HCT116 (cell line): ENCODE measurements around the gene CERS6. TPM values are rescaled to one million over a fixed set of nuclear protein-coding genes. Genes with fewer than 3 reads are reported as not detected.
"Not testable (repeated sequence)": the region's sequence is repeated elsewhere in the genome, so short reads cannot be mapped to it uniquely, and the experiment has no call there.

Source experiments
- ATAC-seq: fragments of 200-7000 bp; cut with Tn5 transposase; 2 replicates; pipeline ENCODE4 v1.9.1; 2020; ENCODE audit warnings: mild to moderate bottlenecking, moderate library complexity
- BruUV-seq: library from RNA; stranded (reverse); fragments of 400-500 nt; replicated peaks from 2 replicates; lab custom pipeline; 2021; lab: Mats Ljungman, UMichigan
- CTCF ChIA-PET: fragments of 300-600 bp; sonication (Branson Sonifier 250); formaldehyde crosslinking; loops from one replicate; lab custom pipeline; 2021; ENCODE audit warnings: antibody characterized with exemption; lab: Charles Lee
- POLR2A ChIA-PET: fragments of 300-600, 350-600 bp; sonication (Branson Sonifier 250); formaldehyde crosslinking; loops from one replicate; lab custom pipeline; 2021; ENCODE audit warnings: antibody characterized with exemption; lab: Charles Lee
- RAD21 ChIA-PET, 2 experiments: fragments of 300-600 bp; sonication (Branson Sonifier 250); formaldehyde crosslinking; loops; one replicate each; lab custom pipeline; 2023; ENCODE audit warnings: low total read pairs in 2 of 2; ENCODE audit not compliant: uncharacterized antibody in 2 of 2, unreplicated experiment in 2 of 2, low non-redundant PET in 1 of 2; lab: Charles Lee
- DNase-seq: peaks from one replicate; pipeline ENCODE4 v3.0.0-alpha.2; 2010; ENCODE audit warnings: low read depth, low spot score
- H2AFZ ChIP-seq: fragments of 200-600 bp; shearing (Covaris generic), sonication (generic); 2 replicates; pipeline ENCODE4 v1.6.1; 2017; ENCODE audit warnings: low read depth, mixed run types, mixed read lengths, antibody characterized with exemption, low read length; ENCODE audit not compliant: poor library complexity, severe bottlenecking
- H3K27ac ChIP-seq: 2 replicates; pipeline ENCODE4 v1.5.1; 2012; ENCODE audit warnings: low read depth, low read length
- H3K27me3 ChIP-seq: fragments of 200-600 bp; sonication (generic); 2 replicates; pipeline ENCODE4 v1.6.1; 2016; ENCODE audit warnings: mixed run types, low read length, mixed read lengths; ENCODE audit not compliant: insufficient read depth
- H3K36me3 ChIP-seq, 2 experiments: fragments of 200-500 bp in 1 of 2; fragments of 200-600 bp in 1 of 2; sonication (Bioruptor generic) in 1 of 2; sonication (generic) in 1 of 2; 2 replicates each; pipeline versions ENCODE4 v1.5.1 to v1.6.1; 2014 to 2016; ENCODE audit warnings: low read length in 2 of 2, inconsistent platforms in 1 of 2, mixed read lengths in 1 of 2, mixed run types in 1 of 2; ENCODE audit not compliant: insufficient read depth in 2 of 2, control insufficient read depth in 1 of 2
- H3K4me1 ChIP-seq, 2 experiments: fragments of 200-600 bp in 1 of 2; sonication (generic) in 1 of 2; 2 replicates each; pipeline versions ENCODE4 v1.5.1 to v1.6.1; 2012 to 2017; ENCODE audit warnings: low read length in 2 of 2, inconsistent platforms in 1 of 2, mild to moderate bottlenecking in 1 of 2, mixed read lengths in 1 of 2, mixed run types in 1 of 2, moderate library complexity in 1 of 2; ENCODE audit not compliant: insufficient read depth in 2 of 2, control insufficient read depth in 1 of 2
- H3K4me2 ChIP-seq: fragments of 200-600 bp; sonication (generic); 2 replicates; pipeline ENCODE4 v1.6.1; 2017; ENCODE audit warnings: mixed run types, low read length, mixed read lengths
- H3K4me3 ChIP-seq, 2 experiments: fragments of 200-600 bp in 1 of 2; sonication (generic) in 1 of 2; replicated peaks in 1 of 2; 2 replicates each; pipeline ENCODE4 v1.5.1; 2011 to 2016; ENCODE audit warnings: low read length in 2 of 2, control low read depth in 1 of 2, low read depth in 1 of 2, mild to moderate bottlenecking in 1 of 2, mixed read lengths in 1 of 2, mixed run types in 1 of 2
- H3K79me2 ChIP-seq: fragments of 200-600 bp; sonication (generic); 2 replicates; pipeline ENCODE4 v1.6.1; 2017; ENCODE audit warnings: mild to moderate bottlenecking, mixed run types, low read length, moderate library complexity, mixed read lengths; ENCODE audit not compliant: insufficient read depth
- H3K9ac ChIP-seq: fragments of 200-600 bp; sonication (generic); 2 replicates; pipeline ENCODE4 v1.6.1; 2016; ENCODE audit warnings: low read length, mixed read lengths
- H3K9me2 ChIP-seq: fragments of 200-600 bp; sonication (generic), shearing (Covaris generic); 2 replicates; pipeline ENCODE4 v1.6.1; 2017; ENCODE audit warnings: mixed run types, mild to moderate bottlenecking, moderate library complexity; ENCODE audit not compliant: insufficient read depth
- H3K9me3 ChIP-seq, 2 experiments: fragments of 200-500 bp in 1 of 2; fragments of 200-600 bp in 1 of 2; sonication (Bioruptor generic) in 1 of 2; sonication (generic) in 1 of 2; 2 replicates each; pipeline ENCODE4 v1.6.1; 2014 to 2017; ENCODE audit warnings: low read length in 2 of 2, mixed read lengths in 2 of 2, inconsistent platforms in 1 of 2, low read depth in 1 of 2, mild to moderate bottlenecking in 1 of 2, mixed run types in 1 of 2, moderate library complexity in 1 of 2; ENCODE audit not compliant: control insufficient read depth in 1 of 2, insufficient read depth in 1 of 2
- H4K20me1 ChIP-seq: fragments of 200-600 bp; sonication (generic), shearing (Covaris generic); 2 replicates; pipeline ENCODE4 v1.6.1; 2017; ENCODE audit warnings: mixed run types, mild to moderate bottlenecking, moderate library complexity; ENCODE audit not compliant: insufficient read depth
- ATF3 ChIP-seq: IDR thresholded peaks from 2 replicates; pipeline ENCODE4 v1.6.1; 2012
- CBX3 ChIP-seq: IDR thresholded peaks from 2 replicates; pipeline ENCODE4 v1.6.1; 2012; ENCODE audit warnings: low read depth
- CEBPB ChIP-seq: IDR thresholded peaks from 2 replicates; pipeline ENCODE4 v1.6.1; 2012; ENCODE audit warnings: low read depth
- EGR1 ChIP-seq: IDR thresholded peaks from 2 replicates; pipeline ENCODE4 v1.6.1; 2012; ENCODE audit warnings: low read depth
- ELF1 ChIP-seq: IDR thresholded peaks from 2 replicates; pipeline ENCODE4 v1.6.1; 2012; ENCODE audit warnings: low read depth, borderline replicate concordance
- EZH2 ChIP-seq: fragments of 200-600 bp; sonication (generic); IDR thresholded peaks from 2 replicates; pipeline ENCODE4 v1.6.1; 2017; ENCODE audit warnings: antibody characterized with exemption, mixed run types
- EZH2phosphoT487 ChIP-seq: fragments of 200-600 bp; IDR thresholded peaks from 2 replicates; pipeline ENCODE4 v1.6.1; 2018; ENCODE audit warnings: antibody characterized with exemption, borderline replicate concordance
- FOSL1 ChIP-seq: IDR thresholded peaks from 2 replicates; pipeline ENCODE4 v1.6.1; 2012; ENCODE audit warnings: low read depth
- JUND ChIP-seq: IDR thresholded peaks from 2 replicates; pipeline ENCODE4 v1.6.1; 2012
- POLR2A ChIP-seq: IDR thresholded peaks from 2 replicates; pipeline ENCODE4 v1.7.0; 2011; ENCODE audit warnings: borderline replicate concordance; ENCODE audit not compliant: insufficient read depth, insufficient read length; ENCODE audit errors: extremely low read depth
- POLR2AphosphoS5 ChIP-seq: IDR thresholded peaks from 2 replicates; pipeline ENCODE4 v1.6.1; 2011; ENCODE audit warnings: mild to moderate bottlenecking, low read depth, low read length, moderate library complexity
- RAD21 ChIP-seq: IDR thresholded peaks from 2 replicates; pipeline ENCODE4 v1.6.1; 2012; ENCODE audit warnings: low read depth, mild to moderate bottlenecking
- SP1 ChIP-seq: IDR thresholded peaks from 2 replicates; pipeline ENCODE4 v1.6.1; 2012; ENCODE audit warnings: low read depth
- SRF ChIP-seq: IDR thresholded peaks from 2 replicates; pipeline ENCODE4 v1.6.1; 2012; ENCODE audit warnings: low read depth
- TCF7L2 ChIP-seq: IDR thresholded peaks from 2 replicates; pipeline ENCODE4 v1.7.0; 2011; ENCODE audit warnings: borderline replicate concordance, inconsistent platforms; ENCODE audit not compliant: insufficient read depth, insufficient read length; ENCODE audit errors: extremely low read depth
- YY1 ChIP-seq: IDR thresholded peaks from 2 replicates; pipeline ENCODE4 v1.6.1; 2011; ENCODE audit warnings: low read length, low read depth, moderate library complexity, mild to moderate bottlenecking; ENCODE audit not compliant: insufficient replicate concordance; ENCODE audit errors: extremely low read depth
- ZNF274 ChIP-seq: fragments of 200-500 bp; sonication (Bioruptor generic); IDR thresholded peaks from 2 replicates; pipeline ENCODE4 v1.6.1; 2014; ENCODE audit warnings: mild to moderate bottlenecking, low read depth, low read length, inconsistent platforms
- intact Hi-C: fragments of 100-400 bp; cut with micrococcal nuclease; formaldehyde crosslinking; loops from 2 replicates; pipeline ENCODE4 v1.10.0; 2022
- total RNA-seq: library from RNA; stranded (reverse); gene quantifications from one replicate; pipeline ENCODE4 v1.2.1, GENCODE V29; 2021; ENCODE audit not compliant: unreplicated experiment
- TF ChIP-seq, protein P1 (sequence below): IDR thresholded peaks from 2 replicates; pipeline ENCODE4 v1.6.1; 2012
- TF ChIP-seq, protein P2 (sequence below): IDR thresholded peaks from 2 replicates; pipeline ENCODE4 v1.6.1; 2011; ENCODE audit warnings: mild to moderate bottlenecking, low read length, moderate library complexity; ENCODE audit not compliant: insufficient replicate concordance; ENCODE audit errors: extremely low read depth

CERS6 gene
- total RNA-seq, 1 experiment from 2014 or later: 37.0 TPM

DNA sequence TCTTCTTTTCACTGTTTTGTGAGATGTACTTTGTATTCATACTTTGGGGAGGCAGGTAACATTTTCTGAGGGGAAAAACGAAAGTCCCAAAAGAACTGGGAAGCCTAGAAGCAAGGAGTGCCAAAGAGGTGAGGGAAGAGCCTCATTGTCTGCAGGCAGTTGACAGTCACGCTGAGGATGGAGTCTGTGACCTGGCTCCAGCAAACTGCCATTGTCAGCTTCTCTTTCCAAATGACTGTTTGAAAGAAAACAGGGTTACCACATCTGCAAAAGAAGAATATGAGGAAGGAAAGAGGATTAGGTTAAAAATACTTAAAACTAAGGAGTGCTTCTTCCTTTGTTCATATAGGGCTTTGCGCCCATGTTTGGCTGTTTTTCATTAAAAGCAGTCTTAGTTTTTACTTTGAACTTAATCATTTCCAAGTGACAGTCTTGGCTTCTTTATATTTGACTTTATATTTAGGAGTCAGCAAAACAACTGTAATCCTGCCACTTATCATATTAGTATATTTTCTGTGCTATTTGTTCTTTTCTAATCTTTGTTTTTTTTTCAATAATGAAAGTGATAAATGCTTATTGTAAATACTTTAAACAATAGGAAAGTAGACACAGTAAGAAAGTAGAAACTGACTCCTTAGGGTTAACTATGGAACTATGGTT lies 35.0 kb downstream of the CERS6 start:
- H3K79me2 ChIP-seq: peaks cover 78% of the 10 kb centered on the region
- no peak overlapping the region for H3K4me3 ChIP-seq
- TF ChIP-seq YY1 (no peak), SP1 (no peak), EZH2phosphoT487 (no peak), POLR2AphosphoS5 (no peak), SRF (no peak), RAD21 (no peak), EGR1 (no peak), POLR2A (no peak), FOSL1 (no peak), ELF1 (no peak), EZH2 (no peak), CBX3 (no peak), ATF3 (no peak), ZNF274 (no peak), JUND (no peak), CEBPB (no peak), TCF7L2 (no peak)
- TF ChIP-seq, protein P1, sequence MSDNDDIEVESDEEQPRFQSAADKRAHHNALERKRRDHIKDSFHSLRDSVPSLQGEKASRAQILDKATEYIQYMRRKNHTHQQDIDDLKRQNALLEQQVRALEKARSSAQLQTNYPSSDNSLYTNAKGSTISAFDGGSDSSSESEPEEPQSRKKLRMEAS: no peak
- TF ChIP-seq, protein P2, sequence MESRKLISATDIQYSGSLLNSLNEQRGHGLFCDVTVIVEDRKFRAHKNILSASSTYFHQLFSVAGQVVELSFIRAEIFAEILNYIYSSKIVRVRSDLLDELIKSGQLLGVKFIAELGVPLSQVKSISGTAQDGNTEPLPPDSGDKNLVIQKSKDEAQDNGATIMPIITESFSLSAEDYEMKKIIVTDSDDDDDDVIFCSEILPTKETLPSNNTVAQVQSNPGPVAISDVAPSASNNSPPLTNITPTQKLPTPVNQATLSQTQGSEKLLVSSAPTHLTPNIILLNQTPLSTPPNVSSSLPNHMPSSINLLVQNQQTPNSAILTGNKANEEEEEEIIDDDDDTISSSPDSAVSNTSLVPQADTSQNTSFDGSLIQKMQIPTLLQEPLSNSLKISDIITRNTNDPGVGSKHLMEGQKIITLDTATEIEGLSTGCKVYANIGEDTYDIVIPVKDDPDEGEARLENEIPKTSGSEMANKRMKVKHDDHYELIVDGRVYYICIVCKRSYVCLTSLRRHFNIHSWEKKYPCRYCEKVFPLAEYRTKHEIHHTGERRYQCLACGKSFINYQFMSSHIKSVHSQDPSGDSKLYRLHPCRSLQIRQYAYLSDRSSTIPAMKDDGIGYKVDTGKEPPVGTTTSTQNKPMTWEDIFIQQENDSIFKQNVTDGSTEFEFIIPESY: no peak
- H3K9ac ChIP-seq: no peak overlapping the region
- H3K36me3 ChIP-seq: no peaks in the 10 kb centered on the region
- H3K9me3 ChIP-seq: no peaks in the 10 kb centered on the region
- no peaks in the 10 kb centered on the region for H3K9me2 ChIP-seq
- peaks cover 5% of the 10 kb centered on the region; the same call in 1 of the 2 replicates for H4K20me1 ChIP-seq
- no peak for DNase-seq
- POLR2A ChIA-PET: no interaction called here
- no peak overlapping the region for H3K4me2 ChIP-seq
- intact Hi-C loops: no loop called here
- BruUV-seq: no TSS peak
- no peak overlapping the region for H2AFZ ChIP-seq
- no peaks in the 10 kb centered on the region for H3K27me3 ChIP-seq
- no peak for ATAC-seq
- no peak overlapping the region for H3K27ac ChIP-seq
- H3K4me1 ChIP-seq: peaks cover 5 to 17% of the 10 kb centered on the region in 2 experiments; a peak in 1 of 4 replicates
- RAD21 ChIA-PET: no interaction called here
- CTCF ChIA-PET: no interaction called here

DNA sequence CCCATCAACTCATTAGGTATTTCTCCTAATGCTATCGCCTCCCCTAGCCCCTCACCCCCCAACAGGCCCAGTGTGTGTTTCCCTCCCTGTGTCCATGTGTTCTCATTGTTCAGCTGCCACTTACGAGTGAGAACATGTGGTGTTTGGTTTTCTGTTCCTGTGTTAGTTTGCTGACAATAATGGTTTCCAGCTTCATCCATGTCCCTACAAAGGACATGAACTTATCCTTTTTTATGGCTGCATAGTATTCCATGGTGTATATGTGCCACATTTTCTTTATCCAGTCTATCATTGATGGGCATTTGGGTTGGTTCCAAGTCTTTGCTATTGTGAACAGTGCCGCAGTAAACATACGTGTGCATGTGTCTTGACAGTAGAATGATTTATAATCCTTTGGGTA lies 35.7 kb downstream of the CERS6 start:
- DNase-seq, H4K20me1 ChIP-seq, H3K27ac ChIP-seq, BruUV-seq, H3K4me3 ChIP-seq, POLR2A ChIA-PET, H3K9me3 ChIP-seq, H3K36me3 ChIP-seq, ATAC-seq, H3K4me2 ChIP-seq, RAD21 ChIA-PET, H3K9ac ChIP-seq, intact Hi-C loops, H3K27me3 ChIP-seq, CTCF ChIA-PET, H2AFZ ChIP-seq, H3K9me2 ChIP-seq: not testable (repeated sequence)
- Histone ChIP-seq H3K4me1 (peaks cover 5 to 17% of the 10 kb centered on the region in 2 experiments; a peak in 1 of 4 replicates), H3K79me2 (peaks cover 79% of the 10 kb centered on the region)
